ENCODE measurements around the gene RPS24.
"Not testable (repeated sequence)": the region's sequence is repeated elsewhere in the genome, so short reads cannot be mapped to it uniquely, and the experiment has no call there.

Gene RPS24

DNA sequence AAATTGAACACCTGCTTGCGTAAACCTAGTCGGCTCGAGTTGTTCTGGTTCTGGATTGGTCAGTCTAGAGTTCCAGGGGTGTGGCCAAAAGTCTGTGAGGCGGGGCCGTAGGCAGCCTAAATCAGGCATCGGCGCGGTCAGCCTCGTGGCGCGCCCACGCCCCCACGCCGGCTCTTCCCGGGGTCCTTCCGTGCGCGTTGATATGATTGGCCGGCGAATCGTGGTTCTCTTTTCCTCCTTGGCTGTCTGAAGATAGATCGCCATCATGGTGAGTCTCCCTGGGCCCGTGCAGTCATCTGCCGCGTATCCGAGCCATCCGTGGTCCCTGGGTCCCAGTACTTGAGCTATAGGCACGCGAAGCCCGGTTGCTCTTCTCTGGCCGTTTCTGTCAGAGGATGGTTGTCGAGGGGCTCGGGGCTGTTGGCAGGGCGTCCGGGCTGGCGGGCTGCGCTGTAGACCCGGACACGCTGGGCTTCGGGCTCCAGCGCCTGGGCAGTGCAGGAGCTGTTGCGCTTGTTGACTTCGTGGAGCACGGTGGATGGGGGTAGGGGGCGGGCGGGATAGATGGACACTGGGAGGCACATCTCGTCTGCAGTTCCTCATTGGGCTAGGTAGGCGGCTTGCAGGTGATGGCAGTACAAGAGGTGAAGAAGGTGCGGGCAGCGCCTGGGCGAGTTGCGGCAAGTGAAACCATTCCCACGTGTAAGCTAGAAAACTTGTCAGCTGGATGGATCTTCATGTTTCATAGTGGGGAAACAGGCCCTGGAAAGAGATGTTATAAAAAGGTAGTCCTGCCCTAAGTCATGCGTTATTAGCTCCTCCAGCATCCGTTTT is at the start of gene RPS24:
TSS of gene RPS24 (plus strand) at position 227 of the 834 bp plus-strand sequence. CDS start at position 266, 39 bp downstream.
- peak; percentile 87 for DNase-seq

DNA sequence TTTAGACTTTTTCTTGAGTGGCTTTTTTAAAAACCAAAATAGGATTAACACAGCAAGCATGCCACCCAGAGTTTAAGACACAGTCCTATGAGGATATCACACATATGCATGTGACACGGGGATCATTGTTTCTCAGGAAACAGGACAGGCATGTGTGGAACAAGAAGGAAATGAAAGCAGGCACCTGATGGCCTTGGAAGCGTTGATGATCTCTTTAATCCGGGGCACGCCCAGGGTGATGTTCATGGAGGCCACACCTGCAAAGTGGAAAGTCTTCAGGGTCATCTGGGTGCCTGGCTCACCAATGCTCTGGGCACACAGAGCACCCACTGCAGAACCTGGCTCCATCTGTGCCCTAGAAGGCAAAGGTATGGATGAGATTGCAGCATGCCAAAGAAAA is 48.7 kb upstream of the RPS24 start:
- DNase-seq, result no peak

DNA sequence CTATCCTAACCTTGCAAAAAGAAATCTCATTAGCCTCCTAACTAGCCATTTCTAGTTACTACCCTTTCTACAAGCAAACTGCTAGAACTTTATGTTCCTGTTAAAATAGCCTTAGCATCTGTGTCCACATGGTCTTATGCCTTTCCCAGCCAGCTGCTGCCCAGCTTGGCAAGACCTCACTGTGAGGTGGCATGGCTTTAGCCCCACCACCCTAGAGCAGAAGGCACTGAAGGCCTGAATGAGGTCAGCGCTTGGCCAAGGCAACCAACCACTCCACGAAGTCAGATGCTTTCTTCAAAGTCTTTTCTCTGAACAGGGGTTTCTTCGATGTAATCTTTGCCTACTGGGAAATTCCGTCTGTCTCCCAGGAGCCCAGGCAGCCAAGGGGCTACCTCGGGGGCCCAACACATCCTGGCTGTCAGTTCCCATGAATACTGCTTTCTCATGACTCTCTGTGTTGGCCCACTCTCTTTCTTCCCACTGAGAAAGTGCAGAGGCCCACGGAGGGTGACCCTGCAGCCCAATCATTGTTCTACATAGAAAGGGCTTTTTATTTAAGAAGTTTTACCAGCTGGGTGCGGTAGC is 45.9 kb upstream of the RPS24 start:
- DNase-seq, result no peak

- no peak for DNase-seq
Measured at GRCh38 chr10:77989081-77989724, 44.5 kb upstream of the RPS24 start.

DNA sequence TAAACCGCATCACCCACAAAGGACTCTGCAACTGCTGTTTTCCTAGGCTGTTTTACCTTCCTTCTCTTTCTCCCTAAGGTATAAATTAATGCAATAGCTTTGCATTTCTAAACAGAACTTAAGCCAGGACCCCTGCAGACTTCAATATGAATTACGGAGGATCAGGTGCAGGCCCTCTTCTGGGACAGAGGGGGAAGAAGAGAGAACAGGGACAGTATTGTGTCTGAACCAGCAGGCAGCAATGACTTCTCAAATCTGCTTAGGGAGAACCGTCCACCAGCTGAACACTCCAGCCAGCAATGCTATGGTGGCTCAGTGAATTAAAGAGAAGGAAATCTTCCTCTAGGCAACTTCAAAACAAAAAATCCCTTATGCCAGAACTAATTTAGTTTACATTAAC is 40.0 kb upstream of the RPS24 start:
- DNase-seq, result no peak

DNA sequence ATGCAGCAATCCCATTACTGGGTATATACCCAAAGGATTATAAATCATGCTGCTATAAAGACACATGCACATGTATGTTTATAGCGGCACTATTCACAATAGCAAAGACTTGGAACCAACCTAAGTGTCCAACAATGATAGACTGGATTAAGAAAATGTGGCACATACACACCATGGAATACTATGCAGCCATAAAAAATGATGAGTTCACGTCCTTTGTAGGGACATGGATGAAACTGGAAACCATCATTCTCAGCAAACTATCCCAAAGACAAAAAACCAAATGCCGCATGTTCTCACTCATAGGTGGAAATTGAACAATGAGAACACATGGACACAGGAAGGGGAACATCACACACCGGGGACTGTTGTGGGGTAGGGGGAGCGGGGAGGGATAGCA is 34.9 kb upstream of the RPS24 start:
- DNase-seq, result not testable (repeated sequence)

GRCh38 chr10:78000206-78000605 is 33.5 kb upstream of the RPS24 start:
- DNase-seq, result no peak

- no peak for DNase-seq
Measured at GRCh38 chr10:78000956-78001472, 32.6 kb upstream of the RPS24 start.

- DNase-seq, result no peak
Measured at GRCh38 chr10:78002541-78003288, 30.9 kb upstream of the RPS24 start.

DNA sequence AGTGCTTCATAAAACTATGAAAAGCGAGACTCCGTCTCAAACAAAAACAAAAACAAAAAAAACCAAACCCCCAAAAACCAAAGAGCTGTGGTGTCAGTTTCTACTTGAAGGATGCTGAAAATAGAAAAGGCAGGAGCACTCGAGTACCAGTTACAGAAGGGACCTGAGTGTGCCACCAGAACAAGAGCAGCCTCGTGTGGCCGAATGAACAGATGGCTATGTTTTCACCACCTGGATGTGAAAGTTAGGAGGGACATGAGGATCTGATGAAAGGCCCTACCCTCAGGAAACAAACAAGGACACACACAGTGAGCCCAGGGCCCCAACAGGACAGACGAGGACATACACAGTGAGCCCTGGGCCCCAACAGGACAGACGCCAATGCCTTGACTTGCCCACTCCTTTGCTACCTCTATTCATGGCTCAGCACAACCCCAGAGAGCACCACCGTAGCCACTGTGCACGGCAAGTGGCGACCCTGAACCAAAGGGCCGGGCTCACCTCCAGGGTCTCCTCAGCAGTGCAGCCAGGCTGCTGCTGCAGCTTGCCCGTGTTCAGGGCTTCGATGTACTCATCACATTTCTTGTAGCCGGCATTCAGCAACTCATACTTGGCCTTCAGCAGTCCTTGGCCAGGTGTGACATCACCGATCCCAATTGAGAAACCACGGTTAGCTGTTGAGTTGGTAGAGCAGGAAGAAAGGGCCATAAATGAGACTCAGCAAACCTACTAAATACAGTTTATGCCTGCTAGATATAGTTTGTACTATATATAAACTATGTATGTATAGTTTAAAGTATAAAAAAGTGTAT is 29.2 kb upstream of the RPS24 start:
- DNase-seq, result no peak

DNA sequence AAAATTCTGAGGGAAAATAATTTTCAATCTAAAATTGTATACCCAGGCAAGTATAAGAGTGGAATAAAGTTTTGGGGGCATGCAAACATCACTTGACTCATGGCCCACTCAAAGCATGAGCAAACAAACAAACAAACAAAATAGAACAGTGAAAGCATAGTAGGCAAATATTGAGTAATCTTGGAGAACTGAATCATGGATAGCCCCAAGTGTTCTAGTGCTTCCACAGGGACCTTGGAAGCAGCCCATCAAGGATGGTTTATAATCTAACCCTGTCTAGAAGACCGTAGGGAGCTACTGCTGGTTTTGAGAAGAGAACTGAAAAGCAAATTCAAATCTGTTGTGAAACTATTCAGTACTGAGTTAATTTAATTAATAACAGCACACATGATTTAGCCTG is 26.5 kb upstream of the RPS24 start:
- no peak for DNase-seq

GRCh38 chr10:78009662-78010061 is 24.0 kb upstream of the RPS24 start:
- no peak for DNase-seq

GRCh38 chr10:78010278-78010677 is 23.4 kb upstream of the RPS24 start:
- DNase-seq, result no peak

GRCh38 chr10:78011065-78011464 is 22.6 kb upstream of the RPS24 start:
- DNase-seq, result no peak

DNA sequence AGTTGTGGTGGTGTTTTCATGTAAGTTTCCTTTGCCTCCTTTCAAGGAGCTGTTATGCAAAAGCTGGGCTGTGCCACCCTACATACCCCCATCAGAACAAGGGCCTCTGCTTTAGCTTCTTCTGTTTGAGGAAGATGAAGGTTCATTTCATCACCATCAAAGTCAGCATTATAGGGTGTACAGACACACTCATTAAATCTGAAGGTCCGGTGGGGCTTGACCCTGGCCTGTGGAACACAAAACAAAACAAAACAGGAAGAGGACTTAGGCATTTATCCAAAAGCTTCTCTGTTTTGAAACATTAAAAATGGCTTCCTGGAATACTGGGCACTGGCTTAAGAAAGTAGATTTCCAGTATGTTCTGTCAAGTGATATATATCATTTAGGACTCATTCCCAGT is 20.1 kb upstream of the RPS24 start:
- no peak for DNase-seq

DNA sequence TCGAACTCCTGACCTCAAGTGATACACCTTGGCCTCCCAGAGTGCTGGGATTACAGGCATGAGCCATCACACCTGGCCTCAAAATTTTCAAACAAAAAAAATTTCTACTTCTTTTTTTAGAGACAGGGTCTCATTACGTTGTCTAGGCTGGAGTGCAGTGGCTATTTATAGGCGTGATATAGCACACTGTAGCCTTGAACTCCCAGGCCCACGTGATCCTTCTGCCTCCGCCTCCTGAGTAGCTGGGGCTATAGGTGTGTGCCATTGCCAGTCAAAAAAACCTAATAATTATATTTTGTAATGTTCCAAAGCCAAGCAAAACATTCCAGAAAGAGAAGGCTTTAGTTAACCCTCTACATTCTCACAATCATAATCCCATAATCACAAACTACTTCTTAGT is 18.1 kb upstream of the RPS24 start:
- no peak for DNase-seq

DNA sequence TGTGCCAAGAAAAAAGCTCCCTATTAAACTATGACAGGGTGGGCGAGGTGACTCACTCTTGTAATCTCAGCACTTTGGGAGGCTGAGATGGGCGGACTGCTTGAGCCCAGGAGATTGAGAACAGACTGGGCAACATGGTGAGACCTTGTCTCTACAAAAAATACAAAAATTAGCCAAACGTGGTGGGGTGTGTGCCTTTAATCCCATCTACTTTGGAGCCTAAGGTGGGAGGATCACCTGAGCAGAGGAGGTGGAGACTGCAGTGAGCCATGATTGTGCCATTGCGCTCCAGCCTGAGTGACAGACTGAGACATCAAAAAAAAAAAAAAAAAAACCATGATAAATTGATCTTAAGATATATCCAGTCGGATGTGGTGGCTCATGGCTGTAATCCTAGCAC is 15.8 kb upstream of the RPS24 start:
- no peak for DNase-seq

DNA sequence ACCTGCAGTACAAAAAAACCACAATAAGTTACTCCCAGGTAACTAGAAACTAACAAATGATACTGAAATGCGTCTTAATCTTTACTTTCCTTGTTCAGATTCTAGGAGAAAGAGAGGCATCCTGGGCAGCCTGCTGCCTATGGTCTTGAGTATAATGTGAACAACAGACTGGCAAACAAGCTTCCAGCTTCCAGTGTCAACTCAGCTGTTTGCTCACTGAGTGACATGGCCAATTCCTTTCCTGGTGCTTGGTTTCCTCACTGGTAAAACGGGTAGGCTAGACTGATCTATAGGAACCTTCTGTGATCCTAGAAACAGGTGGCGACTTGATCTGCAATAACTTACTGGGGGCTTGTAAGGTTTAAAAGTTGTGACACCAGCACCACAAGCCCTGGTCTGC is 14.4 kb upstream of the RPS24 start:
- no peak for DNase-seq

DNA sequence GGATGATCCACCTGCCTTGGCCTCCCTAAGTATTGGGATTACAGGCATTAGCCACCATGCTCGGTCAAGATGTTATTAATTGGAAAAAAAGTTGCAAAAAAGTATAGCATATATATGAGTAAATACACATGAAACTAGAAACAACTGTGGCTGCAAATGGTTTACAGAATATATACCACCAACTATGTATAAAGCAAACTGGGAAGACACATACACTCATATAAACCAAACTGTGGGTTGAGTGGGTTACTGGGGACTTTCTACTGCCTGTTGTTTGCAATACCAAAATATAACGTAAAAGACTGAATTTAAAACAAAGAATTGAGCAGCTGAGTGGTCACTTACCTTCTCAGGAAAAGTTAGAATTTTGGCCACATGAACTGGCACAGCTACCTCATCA is 12.5 kb upstream of the RPS24 start:
- no peak for DNase-seq

- DNase-seq, result no peak
Measured at GRCh38 chr10:78023741-78024140, 9.9 kb upstream of the RPS24 start.

GRCh38 chr10:78025685-78026364 is 7.8 kb upstream of the RPS24 start:
- no peak for DNase-seq
